GM19099 (cell line): Measurements from ENCODE around the gene ENTPD1.
A peak's percentile ranks its signal among the peaks of the same experiment; 100 is the strongest.

Experiments
- POLR2A ChIP-seq: IDR thresholded peaks from 3 replicates; pipeline ENCODE4 v1.6.1; 2011; ENCODE audit warnings: low read depth; ENCODE audit not compliant: insufficient read length; ENCODE audit errors: extremely low read depth

Gene ENTPD1

GRCh38 chr10:95791425-95791979, 35.5 kb downstream of the ENTPD1 start:
- no peak for TF ChIP-seq POLR2A

GRCh38 chr10:95792211-95792780, 36.3 kb downstream of the ENTPD1 start:
- TF ChIP-seq POLR2A: no peak

- peak; percentile 43 for TF ChIP-seq POLR2A
These were observed 36.9 kb downstream of the ENTPD1 start for GRCh38 chr10:95792874-95793285.

DNA sequence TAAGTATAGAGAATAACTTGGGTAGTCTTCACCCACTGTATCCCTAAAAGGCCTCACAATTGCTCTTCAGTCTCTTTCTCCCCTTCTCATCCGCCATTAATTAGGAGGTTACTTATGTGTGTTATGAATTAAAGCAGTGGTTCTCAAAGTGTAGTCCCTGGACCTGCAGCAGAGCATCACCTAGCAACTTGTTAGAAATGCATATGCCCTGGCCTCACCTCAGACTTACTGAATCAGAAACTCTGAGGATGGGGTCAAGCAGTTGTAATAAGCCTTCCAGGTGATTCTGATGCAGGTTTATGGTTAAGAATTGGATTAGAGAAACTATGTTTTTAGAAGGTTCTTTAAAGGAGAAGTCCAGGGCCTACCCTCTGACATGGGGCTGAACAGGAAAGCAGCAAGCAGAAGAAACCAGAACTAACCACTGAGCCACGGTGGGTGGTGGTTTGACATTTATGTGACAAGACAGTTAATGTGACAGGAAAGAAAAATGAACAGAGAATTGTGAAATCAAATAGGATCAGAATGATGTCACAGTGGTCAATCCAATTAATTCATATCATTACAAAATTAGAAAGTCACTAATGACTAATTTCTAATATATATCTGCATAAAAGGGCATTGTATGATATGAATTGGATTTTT, 37.6 kb downstream of the ENTPD1 start:
- no peak for TF ChIP-seq POLR2A

DNA sequence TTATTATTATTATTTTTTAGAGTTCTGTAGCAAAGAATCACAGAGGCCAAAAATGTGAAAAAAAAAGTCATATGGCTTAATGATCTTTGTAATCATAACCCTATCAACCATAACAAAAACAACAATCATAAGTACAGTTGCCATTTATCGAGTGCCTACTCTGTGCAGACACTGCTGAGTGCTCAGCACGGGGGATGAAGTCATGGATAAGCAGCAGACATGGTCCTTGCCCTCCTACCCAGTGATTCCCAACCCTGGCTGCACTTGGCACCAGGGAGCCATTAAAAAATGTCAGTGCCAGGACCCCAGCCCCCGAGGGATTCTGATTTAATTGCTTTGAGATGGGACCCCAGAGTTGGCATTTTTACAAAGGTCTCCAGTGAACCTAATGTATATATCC, 38.2 kb downstream of the ENTPD1 start:
- TF ChIP-seq POLR2A: no peak

- TF ChIP-seq POLR2A: no peak
These were observed 39.6 kb downstream of the ENTPD1 start for GRCh38 chr10:95795602-95796001.

- no peak for TF ChIP-seq POLR2A
These were observed 40.5 kb downstream of the ENTPD1 start for GRCh38 chr10:95796504-95796903.

GRCh38 chr10:95798096-95798855, 42.3 kb downstream of the ENTPD1 start:
- no peak for TF ChIP-seq POLR2A

GRCh38 chr10:95809370-95810197, 53.6 kb downstream of the ENTPD1 start:
- TF ChIP-seq POLR2A: no peak

DNA sequence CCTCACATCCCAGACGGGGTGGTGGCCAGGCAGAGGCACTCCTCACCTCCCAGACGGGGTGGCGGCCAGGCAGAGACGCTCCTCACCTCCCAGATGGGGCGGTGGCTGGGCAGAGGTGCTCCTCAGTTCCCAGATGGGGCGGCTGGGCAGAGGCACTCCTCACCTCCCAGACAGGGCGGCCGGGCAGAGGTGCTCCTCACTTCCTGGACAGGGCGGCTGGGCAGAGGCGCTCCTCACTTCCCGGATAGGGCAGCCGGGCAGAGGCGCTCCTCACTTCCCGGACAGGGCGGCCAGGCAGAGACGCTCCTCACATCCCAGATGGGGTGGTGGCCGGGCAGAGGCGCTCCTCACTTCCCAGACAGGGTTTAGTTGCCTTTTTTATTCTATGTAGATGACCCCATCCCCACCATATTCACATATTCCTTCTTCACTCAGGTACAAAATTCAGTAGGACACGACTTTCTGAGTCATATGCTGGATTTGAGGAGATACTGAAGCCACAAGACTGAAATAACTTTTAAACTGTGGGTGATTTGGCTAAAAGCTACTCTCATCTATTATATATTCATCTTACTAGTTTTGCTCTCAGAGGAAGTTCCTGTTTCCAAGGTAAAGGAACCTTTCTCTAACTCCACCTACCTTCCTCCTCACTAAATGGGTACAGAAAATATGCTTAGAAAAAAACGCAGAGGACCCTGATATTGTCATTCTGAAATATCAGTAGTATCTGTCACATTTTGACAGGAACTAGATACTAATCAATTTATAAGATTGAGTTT, 54.4 kb downstream of the ENTPD1 start:
- TF ChIP-seq POLR2A: no peak

DNA sequence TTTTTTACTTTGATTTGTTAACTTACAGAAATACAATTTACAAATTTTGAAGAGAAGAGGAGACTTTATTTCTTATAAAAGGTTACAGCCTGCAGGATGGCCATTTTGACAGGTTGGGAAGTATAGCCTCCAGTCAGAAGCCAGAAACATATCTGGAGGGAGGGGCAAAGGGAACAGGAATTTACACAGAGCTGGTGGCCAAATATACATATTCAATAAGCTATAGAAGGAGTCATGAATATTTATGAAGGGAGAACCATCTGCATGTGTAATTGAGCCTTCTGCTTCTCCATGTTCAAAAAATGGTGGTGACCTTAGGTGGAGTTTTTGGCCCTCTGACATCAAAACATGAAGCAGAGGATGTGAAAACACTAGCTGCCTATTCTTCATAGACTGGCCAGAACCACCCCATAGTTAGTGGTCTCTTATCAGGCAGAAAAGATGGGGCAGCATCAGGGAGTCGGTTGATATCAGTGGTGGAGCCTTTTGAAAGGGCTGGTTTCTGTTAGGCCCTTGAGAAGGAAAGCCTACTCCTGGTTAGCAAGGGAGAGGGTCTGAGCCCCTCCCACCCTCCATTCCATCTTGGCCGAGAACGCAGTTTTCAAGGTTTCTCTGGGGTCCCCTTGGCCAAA, 57.2 kb downstream of the ENTPD1 start:
- TF ChIP-seq POLR2A: no peak

- no peak for TF ChIP-seq POLR2A
These were observed 58.2 kb downstream of the ENTPD1 start for GRCh38 chr10:95814011-95814727.

DNA sequence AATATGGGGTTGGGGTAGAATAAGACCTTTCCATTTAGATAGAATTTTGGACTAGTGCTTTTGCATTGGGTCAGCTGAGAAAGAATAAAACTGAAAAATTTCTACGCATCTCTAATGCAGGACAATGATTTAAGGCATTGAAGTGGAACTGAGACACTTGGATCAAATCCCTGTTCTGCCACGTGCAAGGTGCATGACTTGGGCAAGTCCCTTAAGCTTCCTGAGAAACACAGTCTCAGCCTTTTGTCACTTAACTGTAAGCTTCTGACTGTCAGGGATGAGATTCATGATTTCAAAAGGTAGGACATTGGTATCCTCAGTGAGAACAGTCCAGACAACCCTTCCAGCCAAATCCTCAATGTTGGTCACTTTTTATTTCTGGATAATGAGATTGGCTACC, 59.2 kb downstream of the ENTPD1 start:
- TF ChIP-seq POLR2A: no peak

DNA sequence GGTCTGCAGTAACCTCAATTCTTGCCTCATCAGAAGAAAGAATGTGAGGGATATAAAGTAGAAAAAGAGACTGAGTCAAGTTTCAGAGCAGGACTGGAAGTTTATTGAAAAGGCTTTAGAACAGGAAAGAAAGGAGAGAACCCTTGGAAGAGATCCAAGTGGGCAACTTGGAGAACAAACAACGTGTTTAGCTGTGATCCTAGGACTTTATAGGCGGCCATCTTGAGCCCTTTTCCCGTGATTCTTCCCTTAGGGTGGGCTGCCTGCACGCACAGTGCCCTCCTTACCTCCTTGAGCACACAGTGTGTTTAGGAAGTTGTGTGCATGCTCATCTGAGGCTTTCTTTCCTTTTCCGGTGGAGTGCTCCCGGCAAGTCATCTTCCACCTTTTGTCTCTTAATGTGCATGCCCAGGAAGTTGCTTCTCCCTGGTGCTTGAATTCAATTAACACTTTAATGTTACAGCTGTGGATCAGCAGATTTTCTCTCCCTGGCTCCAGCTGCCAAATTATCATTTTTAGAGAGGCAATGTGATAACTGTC, 59.8 kb downstream of the ENTPD1 start:
- TF ChIP-seq POLR2A: no peak

DNA sequence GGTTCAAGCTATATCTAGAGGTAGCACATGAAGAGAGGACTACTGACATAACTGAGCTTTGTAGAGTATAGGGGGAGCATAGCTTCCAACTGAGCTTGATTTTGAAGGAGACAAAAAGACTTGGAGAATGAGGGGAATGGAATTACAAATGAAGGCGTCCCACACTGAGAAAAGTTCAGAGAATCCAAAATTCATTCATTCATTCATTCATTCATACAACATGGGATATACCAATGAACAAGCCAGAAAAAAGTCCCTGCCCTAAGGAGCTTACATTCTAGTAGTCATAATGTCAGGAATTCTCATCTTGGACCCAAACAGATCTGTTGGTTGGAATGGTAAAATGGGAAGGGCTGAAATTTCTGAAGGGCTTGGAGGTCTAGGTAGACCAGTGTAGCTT, 62.0 kb downstream of the ENTPD1 start:
- no peak for TF ChIP-seq POLR2A
